CD4-positive, alpha-beta T cell treated with Interleukin-6 for 4 hours (primary cell): ENCODE measurements around the gene STAP2.
"Not testable (repeated sequence)": the region's sequence is repeated elsewhere in the genome, so short reads cannot be mapped to it uniquely, and the experiment has no call there.

Experiments
- DNase-seq: peaks from one replicate; pipeline ENCODE4 v3.0.0-alpha.2; 2020; ENCODE audit warnings: mixed read lengths

STAP2 gene

GRCh38 chr19:4357095-4357797 lies 18.6 kb upstream of the STAP2 start:
- DNase-seq, result no peak

GRCh38 chr19:4354897-4355296 lies 16.3 kb upstream of the STAP2 start:
- DNase-seq, result no peak

GRCh38 chr19:4354282-4354681 lies 15.7 kb upstream of the STAP2 start:
- DNase-seq, result no peak

GRCh38 chr19:4352701-4353121 lies 14.1 kb upstream of the STAP2 start:
- peak; percentile 63 for DNase-seq

- no peak for DNase-seq
These were observed 12.1 kb upstream of the STAP2 start for GRCh38 chr19:4350726-4351125.

- no peak for DNase-seq
These were observed 11.5 kb upstream of the STAP2 start for GRCh38 chr19:4350111-4350510.

GRCh38 chr19:4349225-4349624 lies 10.6 kb upstream of the STAP2 start:
- DNase-seq, result not testable (repeated sequence)

GRCh38 chr19:4347521-4347920 lies 8.9 kb upstream of the STAP2 start:
- DNase-seq, result no peak

- no peak for DNase-seq
These were observed 7.4 kb upstream of the STAP2 start for GRCh38 chr19:4346020-4346383.

GRCh38 chr19:4345342-4346019 lies 6.9 kb upstream of the STAP2 start:
- DNase-seq, result no peak

- DNase-seq, result peak; percentile 95
These were observed 5.0 kb upstream of the STAP2 start, which contains the start of gene MPND for GRCh38 chr19:4343370-4344307. Gene MPND, plus strand, starts transcription at chr19:4343562. Its CDS starts 32 bp downstream, at chr19:4343594.

- DNase-seq, result peak; percentile 91
These were observed 4.2 kb upstream of the STAP2 start for GRCh38 chr19:4342615-4343369.

GRCh38 chr19:4342314-4342614 lies 3.6 kb upstream of the STAP2 start:
- no peak for DNase-seq

GRCh38 chr19:4337906-4338440 lies 654 bp downstream of the STAP2 start:
- DNase-seq, result no peak

- no peak for DNase-seq
These were observed 3.6 kb downstream of the STAP2 start for GRCh38 chr19:4334929-4335570.

GRCh38 chr19:4329858-4330257 lies 8.8 kb downstream of the STAP2 start:
- no peak for DNase-seq

GRCh38 chr19:4328991-4329681 lies 9.5 kb downstream of the STAP2 start:
- peak; percentile 36 for DNase-seq

GRCh38 chr19:4328243-4328990 lies 10.2 kb downstream of the STAP2 start:
- DNase-seq, result peak; percentile 96

GRCh38 chr19:4327877-4328242 lies 10.8 kb downstream of the STAP2 start:
- no peak for DNase-seq

GRCh38 chr19:4327252-4327876 lies 11.3 kb downstream of the STAP2 start:
- DNase-seq, result peak; percentile 86
